OCI-LY1 (cell line): ENCODE data around the gene FLRT3.

Source experiments
- H2AFZ ChIP-seq: fragments of 200-600 bp; sonication (generic), shearing (Covaris generic); 2 replicates; pipeline ENCODE4 v1.6.0; 2014; ENCODE audit warnings: antibody characterized with exemption, mild to moderate bottlenecking, low read length
- H3F3A ChIP-seq: fragments of 200-600 bp; sonication (generic), shearing (Covaris generic); 2 replicates; pipeline ENCODE4 v1.6.0; 2014; ENCODE audit warnings: mild to moderate bottlenecking, antibody characterized with exemption, low read length, moderate library complexity; ENCODE audit not compliant: insufficient read depth
- H3K27ac ChIP-seq: fragments of 200-600 bp; sonication (generic); 2 replicates; pipeline ENCODE4 v1.5.1; 2014; ENCODE audit warnings: low read length, mixed run types, mild to moderate bottlenecking, low read depth; ENCODE audit not compliant: poor library complexity, severe bottlenecking
- H3K27me3 ChIP-seq: fragments of 200-600 bp; sonication (generic); 2 replicates; pipeline ENCODE4 v1.6.0; 2014; ENCODE audit warnings: antibody characterized with exemption, mild to moderate bottlenecking, low read length, moderate library complexity; ENCODE audit not compliant: insufficient read depth
- H3K36me3 ChIP-seq: fragments of 200-600 bp; sonication (generic); 2 replicates; pipeline ENCODE4 v1.6.1; 2014; ENCODE audit warnings: mild to moderate bottlenecking, antibody characterized with exemption, low read length, moderate library complexity, mixed read lengths; ENCODE audit not compliant: insufficient read depth
- H3K4me1 ChIP-seq: fragments of 200-600 bp; sonication (generic); 2 replicates; pipeline ENCODE4 v1.5.1; 2014; ENCODE audit warnings: mild to moderate bottlenecking, low read length, moderate library complexity; ENCODE audit not compliant: insufficient read depth, severe bottlenecking
- H3K4me2 ChIP-seq: fragments of 200-600 bp; sonication (generic), shearing (Covaris generic); 2 replicates; pipeline ENCODE4 v1.6.1; 2014; ENCODE audit warnings: low read length
- H3K4me3 ChIP-seq: fragments of 200-600 bp; sonication (generic); 2 replicates; pipeline ENCODE4 v1.5.1; 2014; ENCODE audit warnings: low read length, low read depth, mild to moderate bottlenecking, mixed read lengths; ENCODE audit not compliant: poor library complexity, severe bottlenecking
- H3K79me2 ChIP-seq: fragments of 200-600 bp; shearing (Covaris generic); 2 replicates; pipeline ENCODE4 v1.6.1; 2016; ENCODE audit warnings: mixed run types, low read length, mixed read lengths; ENCODE audit not compliant: insufficient read depth
- H3K9ac ChIP-seq: fragments of 200-600 bp; sonication (generic), shearing (Covaris generic); 2 replicates; pipeline ENCODE4 v1.6.1; 2014; ENCODE audit warnings: mild to moderate bottlenecking, low read length, mixed read lengths
- H3K9me2 ChIP-seq: fragments of 200-600 bp; sonication (generic), shearing (Covaris generic); 2 replicates; pipeline ENCODE4 v1.6.1; 2014; ENCODE audit warnings: low read depth, mild to moderate bottlenecking, low read length, mixed read lengths
- H3K9me3 ChIP-seq: fragments of 200-600 bp; shearing (Covaris generic); 2 replicates; pipeline ENCODE4 v1.6.1; 2014; ENCODE audit warnings: low read length, mixed read lengths
- H4K20me1 ChIP-seq: fragments of 200-600 bp; sonication (generic), shearing (Covaris generic); 2 replicates; pipeline ENCODE4 v1.6.0; 2016; ENCODE audit warnings: mild to moderate bottlenecking, low read length; ENCODE audit not compliant: insufficient read depth
- CTCF ChIP-seq: fragments of 200-600 bp; sonication (generic), shearing (Covaris generic); IDR thresholded peaks from 2 replicates; pipeline ENCODE4 v1.5.1; 2017; ENCODE audit warnings: mild to moderate bottlenecking, antibody characterized with exemption, low read length, moderate library complexity, mixed read lengths
- EZH2 ChIP-seq: fragments of 200-600 bp; sonication (generic), shearing (Covaris generic); IDR thresholded peaks from 2 replicates; pipeline ENCODE4 v1.8.0; 2017; ENCODE audit warnings: borderline replicate concordance, mixed run types, mild to moderate bottlenecking, antibody characterized with exemption, low read length, moderate library complexity, mixed read lengths

Gene FLRT3

DNA sequence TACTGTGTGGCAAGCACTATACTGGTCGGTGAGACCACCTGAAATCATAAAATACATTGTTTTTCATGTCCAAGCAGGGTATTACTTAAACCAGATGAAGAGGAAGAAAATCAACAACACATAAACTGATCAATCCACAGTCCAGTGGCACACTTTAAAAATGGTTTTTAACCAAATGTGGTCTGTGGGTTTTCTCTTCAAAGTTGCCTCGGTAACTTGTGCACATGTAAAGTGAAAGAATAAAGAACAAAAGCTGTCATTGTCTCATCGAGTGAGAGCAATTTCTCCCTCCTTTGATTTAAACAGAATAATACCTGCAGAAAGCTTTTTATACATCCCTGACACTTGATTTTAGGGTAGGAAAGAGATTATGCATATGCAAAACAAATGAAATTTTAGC is 3.7 kb downstream of the FLRT3 start:
- Histone ChIP-seq H3F3A (no peaks in the 10 kb centered on the region), H3K4me2 (no peak overlapping the region), H3K9ac (no peak overlapping the region), H3K36me3 (no peaks in the 10 kb centered on the region), H4K20me1 (no peaks in the 10 kb centered on the region), H3K9me3 (no peaks in the 10 kb centered on the region), H3K27me3 (no peaks in the 10 kb centered on the region), H3K4me3 (no peak overlapping the region), H3K4me1 (no peaks in the 10 kb centered on the region), H3K79me2 (no peaks in the 10 kb centered on the region), H3K9me2 (no peaks in the 10 kb centered on the region), H2AFZ (no peak overlapping the region), H3K27ac (no peak overlapping the region)
- TF ChIP-seq EZH2 (no peak), CTCF (no peak)

DNA sequence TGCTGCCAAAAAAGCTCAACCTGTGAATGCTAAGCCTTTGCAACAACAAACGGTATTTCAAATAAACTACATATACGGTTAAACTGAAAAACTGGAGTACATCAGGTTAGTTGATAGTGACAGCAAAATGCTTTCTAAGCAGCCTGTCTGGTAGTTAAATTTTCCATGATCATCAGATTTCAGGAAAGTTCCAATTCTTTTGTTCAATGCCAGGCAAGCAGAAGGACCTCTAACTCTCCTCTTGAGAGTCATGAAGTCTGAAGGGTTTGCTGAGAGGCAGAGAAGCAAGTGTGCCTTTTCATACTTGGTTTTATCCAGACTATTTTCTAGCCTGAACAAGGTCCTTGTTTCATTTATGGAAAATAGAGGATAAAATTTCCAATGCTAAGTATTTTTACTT is 4.5 kb downstream of the FLRT3 start:
- no peaks in the 10 kb centered on the region for H3K36me3 ChIP-seq
- no peaks in the 10 kb centered on the region for H3K27me3 ChIP-seq
- TF ChIP-seq CTCF, result no peak
- no peak for TF ChIP-seq EZH2
- no peak overlapping the region for H3K27ac ChIP-seq
- H3K4me1 ChIP-seq, result no peaks in the 10 kb centered on the region
- no peaks in the 10 kb centered on the region for H3K9me3 ChIP-seq
- no peaks in the 10 kb centered on the region for H3K79me2 ChIP-seq
- no peak overlapping the region for H3K4me3 ChIP-seq
- no peak overlapping the region for H2AFZ ChIP-seq
- no peak overlapping the region for H3K4me2 ChIP-seq
- H3F3A ChIP-seq, result no peaks in the 10 kb centered on the region
- H3K9me2 ChIP-seq, result no peaks in the 10 kb centered on the region
- H3K9ac ChIP-seq, result no peak overlapping the region
- H4K20me1 ChIP-seq, result no peaks in the 10 kb centered on the region

- no peak for TF ChIP-seq CTCF
- TF ChIP-seq EZH2, result no peak
- no peaks in the 10 kb centered on the region for H3K9me3 ChIP-seq
- no peaks in the 10 kb centered on the region for H3K9me2 ChIP-seq
- no peak overlapping the region for H3K4me2 ChIP-seq
- no peaks in the 10 kb centered on the region for H3K27me3 ChIP-seq
- H3K36me3 ChIP-seq, result no peaks in the 10 kb centered on the region
- H3K4me3 ChIP-seq, result no peak overlapping the region
- no peak overlapping the region for H3K9ac ChIP-seq
- no peaks in the 10 kb centered on the region for H3F3A ChIP-seq
- H3K79me2 ChIP-seq, result no peaks in the 10 kb centered on the region
- no peak overlapping the region for H2AFZ ChIP-seq
- H3K4me1 ChIP-seq, result no peaks in the 10 kb centered on the region
- H3K27ac ChIP-seq, result no peak overlapping the region
- no peaks in the 10 kb centered on the region for H4K20me1 ChIP-seq
These were observed 5.8 kb downstream of the FLRT3 start for GRCh38 chr20:14331646-14332045.
